Measurements from ENCODE around the gene PNMA8B.
A peak's percentile ranks its signal among the peaks of the same experiment; 100 is the strongest.
"Not testable (repeated sequence)": the region's sequence is repeated elsewhere in the genome, so short reads cannot be mapped to it uniquely, and the experiment has no call there.

The PNMA8B gene, protein sequence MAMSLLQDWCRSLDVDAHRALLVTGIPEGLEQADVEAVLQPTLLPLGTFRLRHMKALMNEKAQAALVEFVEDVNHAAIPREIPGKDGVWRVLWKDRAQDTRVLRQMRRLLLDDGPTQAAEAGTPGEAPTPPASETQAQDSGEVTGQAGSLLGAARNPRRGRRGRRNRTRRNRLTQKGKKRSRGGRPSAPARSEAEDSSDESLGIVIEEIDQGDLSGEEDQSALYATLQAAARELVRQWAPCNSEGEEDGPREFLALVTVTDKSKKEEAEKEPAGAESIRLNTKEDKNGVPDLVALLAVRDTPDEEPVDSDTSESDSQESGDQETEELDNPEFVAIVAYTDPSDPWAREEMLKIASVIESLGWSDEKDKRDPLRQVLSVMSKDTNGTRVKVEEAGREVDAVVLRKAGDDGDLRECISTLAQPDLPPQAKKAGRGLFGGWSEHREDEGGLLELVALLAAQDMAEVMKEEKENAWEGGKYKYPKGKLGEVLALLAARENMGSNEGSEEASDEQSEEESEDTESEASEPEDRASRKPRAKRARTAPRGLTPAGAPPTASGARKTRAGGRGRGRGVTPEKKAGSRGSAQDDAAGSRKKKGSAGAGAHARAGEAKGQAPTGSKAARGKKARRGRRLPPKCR

DNA sequence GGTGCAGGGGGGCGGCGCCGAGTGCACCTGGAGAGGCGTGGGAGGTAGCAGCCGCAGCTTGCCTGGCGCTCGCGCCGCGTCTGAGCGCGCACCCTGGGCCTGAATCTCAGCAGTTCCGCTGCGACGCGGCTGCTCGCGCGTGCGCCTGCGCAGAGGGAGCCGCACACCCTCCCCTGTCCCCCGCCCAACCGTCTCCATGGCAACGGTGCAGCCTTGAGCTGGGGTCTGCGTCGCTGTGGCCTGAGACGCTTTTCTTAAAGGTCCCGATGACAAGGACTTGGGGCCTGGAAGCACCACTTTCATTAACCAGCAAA, at the start of gene PNMA8B:
TSS of gene PNMA8B (minus strand) at position 82 of the 314 bp plus-strand sequence. CDS start 402 bp downstream, outside the sequence.
- DNase-seq (ENCODE audit: low spot score) = peak; percentile 98

DNA sequence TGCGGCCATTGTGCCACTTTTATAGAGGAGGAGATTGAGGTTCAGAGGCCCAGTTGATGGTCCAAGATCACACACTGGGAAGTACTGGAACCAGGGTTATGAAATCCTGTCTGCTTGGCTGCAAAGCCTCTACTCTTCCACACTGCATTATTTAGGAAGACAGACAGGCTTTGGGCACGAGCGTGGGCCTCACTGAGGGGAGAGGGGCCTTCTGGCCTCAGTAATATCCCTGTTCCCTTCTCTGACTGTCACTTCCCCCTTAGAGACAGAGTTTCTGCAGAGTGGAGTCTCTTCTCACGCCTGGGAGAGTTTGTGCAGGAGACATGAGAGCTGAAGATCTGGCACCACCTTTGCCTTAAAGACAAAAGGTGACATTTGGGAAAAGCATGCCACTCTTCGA, 49.0 kb upstream of the PNMA8B start:
- peak; percentile 27 for DNase-seq (ENCODE audit: low spot score)

DNA sequence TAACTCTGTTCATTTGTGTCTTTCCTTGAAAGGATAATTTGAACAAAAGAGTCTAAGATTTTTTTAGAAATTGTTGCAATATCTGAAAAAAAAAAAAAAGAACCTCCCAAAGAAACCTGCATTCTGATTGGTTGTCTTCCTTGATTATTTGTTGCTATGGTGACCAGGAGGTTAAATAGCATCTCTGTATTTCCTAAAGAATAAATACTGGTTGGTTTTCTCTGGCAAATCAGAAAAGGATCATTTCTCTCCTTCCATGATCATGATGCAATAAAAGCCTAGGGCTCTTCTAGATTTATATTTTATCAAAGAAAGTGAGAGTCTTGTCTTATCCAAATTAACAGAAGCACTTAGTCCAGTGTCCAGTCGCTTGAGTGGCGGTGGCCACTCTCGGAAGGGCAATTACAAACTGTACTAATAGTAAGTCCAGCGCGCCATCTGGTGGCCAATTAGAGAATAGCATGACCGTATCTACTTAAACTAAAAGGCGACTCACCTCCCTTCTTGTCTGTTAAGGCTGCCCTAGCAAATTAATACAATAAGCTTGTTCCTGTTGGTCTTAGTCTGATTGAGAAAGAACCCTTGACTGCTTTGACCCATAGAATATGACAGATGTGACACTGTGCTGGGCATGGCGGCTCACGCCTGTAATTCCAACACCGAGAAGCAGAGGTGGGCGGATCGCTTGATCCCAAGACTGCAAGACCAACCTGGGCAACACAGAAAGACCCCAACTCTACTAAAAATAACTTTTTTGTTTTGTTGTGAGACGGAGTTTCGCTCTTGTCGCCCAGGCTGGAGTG, 47.0 kb upstream of the PNMA8B start:
- DNase-seq (ENCODE audit: low spot score) = peak; percentile 88

DNA sequence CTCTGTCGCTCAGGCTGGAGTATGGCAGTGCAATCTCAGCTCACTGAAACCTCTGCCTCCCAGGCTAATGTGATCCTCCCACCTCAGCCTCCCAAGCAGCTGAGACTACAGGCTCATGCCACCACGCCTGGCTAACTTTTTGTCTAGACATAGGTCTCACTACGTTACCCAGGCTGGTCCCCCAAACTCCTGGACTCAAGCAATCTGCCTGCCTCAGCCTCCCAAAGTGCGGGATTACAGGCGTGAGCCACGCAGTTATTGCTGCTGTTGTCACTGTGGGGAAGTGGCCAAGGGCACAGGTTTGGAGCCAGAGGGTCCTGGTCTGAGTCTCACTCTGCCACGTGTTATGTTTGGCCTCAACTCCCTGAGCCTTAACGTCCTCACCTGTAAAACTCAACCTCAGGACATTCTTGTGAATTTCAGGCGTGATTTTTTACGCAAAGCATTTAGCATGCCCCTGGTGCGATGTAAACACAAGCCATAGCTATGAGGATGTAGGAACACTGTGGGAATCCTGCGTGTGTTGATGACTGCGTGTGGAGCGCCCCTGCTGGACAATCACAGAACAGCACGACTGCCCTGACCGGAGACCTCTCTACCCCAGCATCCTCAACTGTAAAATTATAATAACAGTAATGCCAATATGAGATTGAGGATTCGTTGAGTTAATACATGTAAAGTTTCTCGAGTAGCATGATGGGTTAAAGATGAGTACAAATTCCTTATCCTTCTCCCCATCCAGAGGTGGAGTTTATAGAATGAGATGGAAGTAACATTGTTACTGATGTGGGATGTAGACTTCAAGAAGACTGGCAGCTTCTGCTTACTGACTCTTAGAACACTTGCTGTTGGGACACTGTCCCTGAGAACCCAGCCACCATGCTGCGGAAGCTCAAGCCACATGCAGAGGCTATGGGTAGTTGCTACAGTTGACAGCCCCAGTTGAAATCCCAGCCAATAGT, 41.8 kb upstream of the PNMA8B start:
- peak; percentile 68 for DNase-seq (ENCODE audit: low spot score)

DNA sequence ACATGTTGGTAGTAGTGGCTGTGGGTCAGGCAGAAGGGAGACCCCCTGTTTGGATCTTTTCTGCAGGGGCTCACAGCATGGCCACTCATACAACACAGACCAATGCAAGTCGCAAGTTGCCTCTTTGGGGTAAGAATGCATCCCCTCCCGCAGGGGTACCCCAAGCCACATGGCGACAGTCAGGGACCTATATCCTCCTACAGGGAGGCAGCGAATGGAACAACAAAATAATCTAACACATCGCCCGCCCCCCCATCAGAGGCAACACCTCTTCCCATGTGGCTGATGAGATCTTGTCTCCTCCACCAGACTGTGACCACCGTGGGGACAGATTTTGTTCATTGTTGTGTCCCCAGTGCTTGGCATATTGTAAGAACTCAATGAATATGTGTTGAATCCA, 40.7 kb upstream of the PNMA8B start:
- peak; percentile 34 for DNase-seq (ENCODE audit: low spot score)

DNA sequence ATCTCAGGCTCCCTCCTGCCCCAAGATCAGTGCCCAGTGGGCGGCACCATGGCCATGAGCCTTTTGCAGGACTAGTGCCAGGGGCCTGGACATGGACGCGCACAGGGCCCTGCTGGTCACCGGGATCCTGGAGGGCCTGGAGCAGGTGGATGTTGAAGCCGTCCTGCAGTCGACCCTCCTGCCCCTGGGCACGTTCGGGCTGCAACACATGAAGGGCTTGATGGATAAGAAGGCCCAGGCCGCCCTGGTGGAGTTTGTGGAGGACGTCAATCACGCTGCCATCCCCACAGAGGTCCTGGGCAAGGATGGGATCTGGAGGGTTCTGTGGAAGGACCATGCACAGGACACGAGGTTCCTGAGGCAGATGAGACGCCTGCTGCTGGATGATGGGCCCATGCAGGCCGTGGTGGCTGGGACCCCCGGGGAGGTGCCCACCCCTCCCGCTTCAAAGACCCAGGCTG, 38.0 kb upstream of the PNMA8B start:
- DNase-seq (ENCODE audit: low spot score) = no peak

DNA sequence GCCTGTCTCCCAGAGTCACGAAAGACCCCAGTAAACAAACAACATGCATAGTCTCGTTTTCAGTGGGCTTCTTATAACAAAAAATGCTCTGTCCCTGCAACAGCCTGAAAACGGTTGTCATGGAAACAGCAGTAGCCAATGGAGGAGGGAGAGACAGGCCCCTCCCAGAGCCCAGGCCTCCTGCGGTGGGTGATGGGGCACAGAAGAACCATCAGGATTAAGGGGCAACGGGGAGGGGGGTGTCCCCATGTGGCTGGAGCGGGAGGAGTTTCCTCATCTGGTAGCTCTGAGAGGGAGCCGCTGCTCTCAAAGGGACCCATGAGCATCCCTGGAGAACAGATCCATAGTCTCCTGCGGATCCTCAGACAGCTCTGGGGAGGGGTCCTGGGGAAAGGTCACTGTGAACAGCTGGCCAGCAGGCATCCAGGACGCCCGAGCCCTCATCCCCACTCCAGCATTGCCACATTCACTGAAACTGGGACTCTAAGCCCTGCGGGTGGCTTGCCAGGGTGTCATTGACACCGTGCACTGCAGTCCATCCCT, 37.5 kb upstream of the PNMA8B start:
- no peak for DNase-seq (ENCODE audit: low spot score)

DNA sequence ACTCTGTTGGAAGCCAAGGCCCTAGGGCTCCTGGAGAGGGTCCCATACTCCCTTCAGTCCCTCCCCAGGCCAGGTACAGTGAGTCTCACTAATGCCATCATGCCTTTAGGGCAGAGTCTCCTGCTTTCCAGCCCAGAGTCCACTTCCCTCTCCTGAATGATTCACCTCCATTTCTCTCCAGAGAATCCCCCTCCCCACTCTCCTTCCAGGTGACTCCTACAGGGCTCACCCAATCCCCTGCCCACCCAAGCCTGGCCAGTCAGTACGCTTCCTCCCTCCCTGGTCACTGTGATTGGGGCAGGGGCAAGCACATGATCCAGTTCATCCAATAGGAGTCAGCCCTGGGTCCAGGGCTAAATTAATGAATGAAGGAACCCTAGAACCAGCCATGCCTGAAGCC, 35.0 kb upstream of the PNMA8B start:
- no peak for DNase-seq (ENCODE audit: low spot score)

DNA sequence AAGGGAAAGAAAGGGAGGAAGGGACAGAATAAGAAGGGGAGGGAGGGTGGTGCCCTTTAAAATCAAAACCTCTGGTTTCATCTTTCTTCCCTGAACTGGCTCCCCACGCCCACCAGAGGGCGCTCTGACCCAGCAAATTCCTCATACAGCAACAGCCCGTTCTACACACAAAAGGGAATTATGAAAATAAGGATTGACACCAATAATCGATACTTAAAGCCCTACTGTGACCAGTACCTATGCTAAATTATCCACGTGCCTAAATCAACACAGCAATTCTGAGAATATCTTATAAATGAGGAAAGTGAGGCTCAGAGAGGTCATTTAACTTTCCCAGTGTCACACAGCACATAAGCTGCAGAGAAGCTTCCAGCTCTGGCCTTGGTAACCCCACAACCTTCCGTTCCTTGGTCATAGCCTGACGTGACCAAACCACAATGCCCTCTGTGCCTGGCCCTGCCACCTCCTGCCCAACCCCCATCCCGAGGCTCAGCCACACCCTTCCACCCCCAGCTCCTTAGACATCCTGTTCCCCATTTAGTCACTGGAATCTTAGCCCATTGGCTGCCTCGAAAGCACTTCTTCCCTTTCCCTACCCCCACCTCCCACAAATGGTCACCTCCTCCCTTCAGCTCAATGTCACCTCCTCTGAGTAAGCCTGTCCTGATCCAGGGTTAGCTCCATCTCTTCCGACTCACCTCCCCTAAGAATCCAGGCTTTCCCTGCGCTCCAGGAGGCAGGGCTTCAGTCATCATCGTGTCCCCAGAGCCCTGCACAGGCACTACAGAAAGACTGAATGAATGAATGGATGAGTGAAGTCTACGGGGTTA, 34.2 kb upstream of the PNMA8B start:
- DNase-seq (ENCODE audit: low spot score) = peak; percentile 82

DNA sequence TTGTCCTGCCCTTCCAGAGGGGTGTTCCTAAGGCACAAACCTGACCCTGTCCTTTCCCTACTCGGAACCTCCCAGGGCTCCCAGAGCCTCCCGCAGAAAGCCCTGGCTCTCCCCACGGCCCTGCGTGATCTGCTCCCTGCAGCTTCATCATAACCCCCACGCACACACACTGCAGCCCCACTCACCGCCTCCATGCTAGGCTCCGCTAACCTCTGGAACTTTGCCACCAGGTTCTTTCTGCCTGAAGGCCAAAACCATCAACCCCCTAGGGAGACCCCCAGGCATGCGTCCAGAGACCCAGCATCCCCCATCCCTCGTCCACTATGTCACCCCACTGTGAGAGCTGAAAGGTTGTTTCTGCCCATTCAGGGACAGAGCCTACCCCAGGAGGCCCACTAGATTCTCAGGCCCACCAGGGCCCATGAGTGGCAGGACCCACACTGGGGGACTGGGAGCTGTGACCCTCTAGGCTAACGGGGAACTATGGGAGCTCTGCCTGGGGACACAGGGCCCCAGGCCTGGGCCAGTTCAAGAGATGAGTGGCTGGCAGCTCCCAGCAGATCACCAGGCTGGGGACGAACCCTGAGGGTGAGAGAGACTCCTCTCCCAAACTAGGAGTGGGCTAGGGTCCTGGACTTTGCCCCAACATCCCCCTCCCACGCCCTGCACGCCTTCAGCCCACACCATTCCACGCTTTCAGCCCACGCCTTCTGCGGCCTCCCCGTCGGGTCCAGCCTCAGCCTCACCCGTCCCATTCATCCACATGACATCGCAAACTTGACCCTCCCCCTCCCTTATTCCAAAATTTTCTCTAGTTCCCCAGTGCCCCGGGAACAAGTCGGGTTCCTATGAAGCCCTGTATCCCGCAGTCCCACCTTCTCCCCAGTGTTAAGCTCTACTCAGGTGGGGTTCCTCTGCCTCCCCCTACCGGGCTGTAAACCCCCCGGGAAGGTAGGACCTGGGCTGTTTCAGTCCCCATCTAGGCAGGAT, 33.2 kb upstream of the PNMA8B start:
- DNase-seq (ENCODE audit: low spot score) = no peak

DNA sequence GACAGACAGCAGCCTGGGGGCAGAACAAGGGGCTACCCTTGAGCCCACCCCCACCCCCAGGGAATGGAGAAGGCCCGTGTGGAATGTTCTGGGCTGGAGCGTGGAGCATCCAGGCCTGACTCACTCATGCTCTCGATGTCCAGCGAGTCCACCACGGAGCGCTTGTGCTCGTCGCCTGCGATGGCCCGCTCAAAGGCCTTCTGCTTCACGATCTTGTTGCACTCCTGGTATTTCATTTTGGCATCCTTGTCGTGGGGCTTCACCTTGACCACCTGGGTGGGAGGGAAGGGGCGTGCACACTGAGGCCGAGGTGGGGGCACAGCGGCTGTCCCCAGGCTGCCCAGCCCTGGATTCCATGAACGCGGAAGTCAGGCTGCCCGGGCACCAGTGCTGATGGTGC, 31.1 kb upstream of the PNMA8B start:
- not testable (repeated sequence) for DNase-seq (ENCODE audit: low spot score)

DNA sequence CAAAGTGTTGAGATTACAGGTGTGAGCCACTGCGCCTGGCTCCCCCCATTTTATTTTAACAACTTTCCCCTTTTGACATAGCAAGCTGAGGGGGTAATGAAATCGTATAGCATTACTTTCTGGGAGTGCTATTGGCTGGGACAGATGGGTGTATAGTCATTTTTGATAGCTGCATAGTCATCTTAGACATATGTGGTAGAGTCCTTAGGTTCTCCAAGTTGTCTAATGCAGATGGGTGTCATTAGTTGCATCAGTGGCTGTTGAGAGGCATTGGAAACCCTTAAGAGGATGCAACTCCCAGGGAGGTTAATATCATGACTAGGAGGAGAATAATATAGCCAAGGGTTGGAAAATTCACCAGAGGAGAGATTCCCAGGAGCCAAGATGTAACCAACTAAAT, 28.6 kb upstream of the PNMA8B start:
- DNase-seq (ENCODE audit: low spot score) = no peak

DNA sequence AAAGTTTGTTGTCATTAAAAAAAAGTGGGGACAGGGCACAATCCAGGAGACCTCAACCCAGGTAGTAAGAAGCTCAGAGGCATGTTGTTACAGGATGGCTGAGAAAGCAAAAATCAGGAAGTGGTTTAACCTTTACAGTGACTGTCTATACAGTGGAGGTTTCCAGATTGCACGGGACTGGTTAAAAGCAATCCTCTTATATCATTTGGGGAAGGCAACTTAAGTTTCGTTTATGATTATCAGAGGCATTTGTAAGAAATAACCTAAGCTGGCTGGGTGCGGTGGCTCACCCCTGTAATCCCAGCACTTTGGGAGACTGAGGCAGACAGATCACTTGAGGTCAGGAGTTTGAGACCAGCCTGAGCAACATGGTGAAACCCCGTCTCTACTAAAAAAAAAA, 27.3 kb upstream of the PNMA8B start:
- DNase-seq (ENCODE audit: low spot score) = not testable (repeated sequence)

DNA sequence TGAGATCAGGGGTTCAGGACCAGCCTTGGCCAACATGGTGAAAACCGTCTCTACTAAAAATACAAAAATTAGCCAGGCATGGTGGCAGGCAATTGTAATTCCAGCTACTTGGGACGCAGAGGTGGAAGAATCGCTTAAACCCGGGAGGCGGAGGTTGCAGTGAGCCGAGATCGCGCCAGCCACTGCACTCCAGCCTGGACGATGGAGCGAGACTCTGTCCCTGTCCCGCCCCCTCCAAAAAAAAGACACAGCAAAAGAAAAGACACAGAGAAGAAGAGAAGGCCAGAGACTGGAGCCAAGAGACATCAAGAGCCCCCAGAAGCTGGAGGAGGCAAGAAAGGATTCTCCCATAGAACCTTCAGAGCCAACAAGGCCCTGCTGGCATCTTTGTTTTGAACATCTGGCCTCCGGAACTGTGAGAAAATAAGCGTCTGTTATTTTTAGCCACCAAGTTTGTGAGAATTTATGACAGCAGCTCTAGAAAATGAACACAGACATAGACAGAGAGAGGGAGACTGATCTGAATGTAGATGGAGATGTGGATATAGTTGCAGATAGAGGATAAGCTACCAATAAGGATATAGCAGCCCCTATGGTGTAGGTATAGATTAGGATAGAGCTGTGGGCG, 25.7 kb upstream of the PNMA8B start:
- DNase-seq (ENCODE audit: low spot score) = no peak

DNA sequence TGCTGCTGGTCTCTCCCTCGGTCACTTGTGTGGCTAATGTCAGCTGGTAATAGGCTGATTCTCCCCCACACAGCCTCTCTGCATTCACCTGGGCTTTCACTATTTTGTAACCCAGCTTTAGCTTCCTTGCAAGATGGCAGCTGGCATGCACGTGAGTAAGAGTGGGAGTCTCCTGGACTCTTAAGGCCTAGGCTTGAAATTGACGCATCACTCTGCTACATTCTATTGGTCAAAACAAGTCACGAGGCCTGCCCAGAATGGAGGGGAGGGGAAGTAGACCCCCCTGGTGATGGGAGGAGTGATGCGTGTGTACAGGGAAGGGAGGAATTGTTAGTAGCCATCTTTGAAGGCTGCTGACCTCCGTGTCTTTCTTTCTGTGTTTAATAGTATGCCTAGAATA, 24.9 kb upstream of the PNMA8B start:
- DNase-seq (ENCODE audit: low spot score) = no peak

DNA sequence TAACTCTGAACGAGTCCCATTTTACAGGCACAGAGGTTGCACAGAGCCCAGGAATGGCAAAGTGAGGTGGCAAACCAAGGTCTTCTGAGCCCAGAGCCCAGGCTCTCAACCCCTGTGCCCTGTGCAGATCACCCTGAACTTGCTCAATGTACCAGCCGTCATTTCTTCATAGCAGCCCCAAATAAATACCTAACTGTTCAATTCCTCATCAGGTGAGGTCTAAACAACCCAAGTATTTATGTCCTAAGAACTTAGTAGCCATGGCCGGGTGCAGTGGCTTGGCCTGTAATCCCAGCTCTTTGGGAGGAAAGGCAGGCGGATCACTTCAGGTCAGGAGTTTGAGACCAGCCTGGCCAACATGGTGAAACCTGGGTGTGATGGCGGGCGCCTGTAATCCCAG, 21.8 kb upstream of the PNMA8B start:
- DNase-seq (ENCODE audit: low spot score) = no peak

DNA sequence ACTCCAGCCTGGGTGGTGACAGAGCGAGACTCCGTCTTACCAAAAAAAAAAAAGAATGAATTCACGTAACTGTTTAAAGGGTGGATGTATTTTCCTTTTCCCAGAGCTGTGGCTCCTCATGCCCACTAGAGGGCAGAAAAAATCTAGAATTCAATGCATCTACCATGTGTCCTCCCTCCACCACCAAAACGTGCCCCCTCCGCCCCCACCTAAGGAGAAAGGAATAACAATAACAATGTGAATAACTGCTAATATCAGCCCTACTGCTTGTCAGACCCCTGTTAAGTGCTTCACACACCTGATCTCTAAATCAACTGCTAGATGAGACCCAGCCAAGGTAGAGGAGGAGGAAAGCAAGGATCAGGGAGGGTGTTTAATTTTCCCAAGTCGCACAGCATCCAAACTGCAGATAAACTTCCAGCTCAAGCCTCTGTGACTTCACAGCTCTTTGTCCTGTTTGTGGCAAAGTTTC, 20.2 kb upstream of the PNMA8B start:
- DNase-seq (ENCODE audit: low spot score) = no peak

DNA sequence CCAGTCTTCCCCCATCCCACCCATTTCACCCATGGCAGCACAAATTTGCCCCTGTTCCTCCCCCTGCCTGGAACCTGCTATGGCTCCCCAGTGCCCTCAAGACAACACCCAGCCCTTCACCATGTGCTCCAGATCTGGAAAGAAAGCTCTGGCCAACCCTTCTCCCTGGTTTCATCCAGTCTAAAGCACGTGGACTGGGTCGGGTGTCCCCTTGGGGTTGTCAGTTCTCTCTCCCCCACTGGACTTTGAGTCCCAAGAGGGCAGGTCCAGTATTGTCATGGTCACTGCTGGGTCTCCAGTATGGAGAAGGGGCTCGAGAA, 19.6 kb upstream of the PNMA8B start:
- no peak for DNase-seq (ENCODE audit: low spot score)
